Fibroblast of the aortic adventitia (primary cell): ENCODE results near the gene LILRB4. TPM values are rescaled to one million over a fixed set of nuclear protein-coding genes. Genes with fewer than 3 reads are reported as not detected.
"Not testable (repeated sequence)": the region's sequence is repeated elsewhere in the genome, so short reads cannot be mapped to it uniquely, and the experiment has no call there.

Experiments
- DNase-seq: peaks from one replicate; pipeline ENCODE4 v3.0.0-alpha.2; 2010; ENCODE audit warnings: low read depth
- H3K4me3 ChIP-seq: 2 replicates; pipeline ENCODE4 v1.5.1; 2011; ENCODE audit warnings: low read depth, mild to moderate bottlenecking, control low read depth, low read length, moderate library complexity
- total RNA-seq: library from RNA; depleted of rRNA; stranded (reverse); fragments of >200 nt; gene quantifications from 2 replicates; pipeline ENCODE4 v1.2.3, GENCODE V29; 2012; ENCODE audit warnings: low replicate concordance
- TF ChIP-seq, protein P1 (sequence below): IDR thresholded peaks from 2 replicates; pipeline ENCODE4 v1.5.1; 2011; ENCODE audit warnings: mild to moderate bottlenecking, low read length, control low read depth, inconsistent platforms; ENCODE audit not compliant: insufficient read depth

LILRB4 gene
- total RNA-seq, 1 donor = not detected

GRCh38 chr19:54626757-54627156, 36.0 kb upstream of the LILRB4 start:
- no peak for DNase-seq
- H3K4me3 ChIP-seq = no peak overlapping the region
- TF ChIP-seq, protein P1, sequence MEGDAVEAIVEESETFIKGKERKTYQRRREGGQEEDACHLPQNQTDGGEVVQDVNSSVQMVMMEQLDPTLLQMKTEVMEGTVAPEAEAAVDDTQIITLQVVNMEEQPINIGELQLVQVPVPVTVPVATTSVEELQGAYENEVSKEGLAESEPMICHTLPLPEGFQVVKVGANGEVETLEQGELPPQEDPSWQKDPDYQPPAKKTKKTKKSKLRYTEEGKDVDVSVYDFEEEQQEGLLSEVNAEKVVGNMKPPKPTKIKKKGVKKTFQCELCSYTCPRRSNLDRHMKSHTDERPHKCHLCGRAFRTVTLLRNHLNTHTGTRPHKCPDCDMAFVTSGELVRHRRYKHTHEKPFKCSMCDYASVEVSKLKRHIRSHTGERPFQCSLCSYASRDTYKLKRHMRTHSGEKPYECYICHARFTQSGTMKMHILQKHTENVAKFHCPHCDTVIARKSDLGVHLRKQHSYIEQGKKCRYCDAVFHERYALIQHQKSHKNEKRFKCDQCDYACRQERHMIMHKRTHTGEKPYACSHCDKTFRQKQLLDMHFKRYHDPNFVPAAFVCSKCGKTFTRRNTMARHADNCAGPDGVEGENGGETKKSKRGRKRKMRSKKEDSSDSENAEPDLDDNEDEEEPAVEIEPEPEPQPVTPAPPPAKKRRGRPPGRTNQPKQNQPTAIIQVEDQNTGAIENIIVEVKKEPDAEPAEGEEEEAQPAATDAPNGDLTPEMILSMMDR = no peak

DNA sequence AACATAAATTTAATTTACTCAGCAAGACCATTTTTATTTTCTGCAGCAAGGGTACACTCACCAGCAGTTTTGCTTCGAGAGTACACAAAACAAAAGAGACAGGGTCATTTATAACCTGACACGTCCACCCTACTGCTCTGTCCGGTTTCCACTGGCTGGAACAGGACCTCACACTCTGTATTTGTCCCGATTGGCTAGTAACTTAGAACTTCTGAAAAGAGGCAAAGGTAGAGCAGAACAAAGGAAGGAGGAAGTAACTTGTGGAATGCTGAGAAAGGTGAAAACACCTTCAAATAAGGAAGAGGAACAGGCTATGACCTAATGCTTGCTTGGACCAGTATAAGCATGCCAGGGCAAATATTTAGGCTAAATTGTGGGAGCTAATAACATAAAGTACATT, 34.9 kb upstream of the LILRB4 start:
- not testable (repeated sequence) for DNase-seq, H3K4me3 ChIP-seq

DNA sequence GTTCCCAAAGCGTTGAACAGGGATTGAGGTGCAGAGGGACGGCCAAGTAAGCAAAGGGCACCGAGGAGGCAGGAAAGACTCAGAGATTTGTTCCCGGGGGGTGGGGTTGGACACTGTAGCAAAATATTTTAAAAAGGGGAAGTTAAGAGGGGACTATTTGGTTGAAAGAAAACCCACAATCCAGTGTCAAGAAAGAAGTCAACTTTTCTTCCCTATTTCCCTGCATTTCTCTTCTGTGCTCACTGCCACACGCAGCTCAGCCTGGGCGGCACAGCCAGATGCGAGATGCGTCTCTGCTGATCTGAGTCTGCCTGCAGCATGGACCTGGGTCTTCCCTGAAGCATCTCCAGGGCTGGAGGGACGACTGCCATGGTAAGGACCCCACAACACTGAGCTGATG, 32.5 kb upstream of the LILRB4 start, which contains the start of gene LILRB1:
Gene LILRB1 (plus strand): TSS at position 223 of the 400 bp plus-strand sequence. CDS start 590 bp downstream, outside the sequence.
- H3K4me3 ChIP-seq, DNase-seq: not testable (repeated sequence)

DNA sequence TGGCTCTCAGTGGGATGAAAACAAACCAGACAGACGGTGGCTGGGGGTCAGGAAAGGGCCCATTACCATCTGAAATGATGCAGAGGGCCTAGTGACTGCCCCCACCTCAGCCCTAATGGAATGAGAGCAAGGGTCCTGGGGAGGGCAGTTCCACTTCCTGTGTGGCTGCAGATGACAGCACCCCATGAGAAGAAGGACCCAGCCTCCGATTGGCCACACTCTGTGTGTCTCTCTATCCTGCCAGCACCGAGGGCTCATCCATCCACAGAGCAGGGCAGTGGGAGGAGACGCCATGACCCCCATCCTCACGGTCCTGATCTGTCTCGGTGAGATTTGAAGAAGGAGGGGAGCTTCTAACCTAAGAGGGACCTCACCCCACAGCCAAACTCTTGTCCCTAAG, 32.0 kb upstream of the LILRB4 start:
- no peak for DNase-seq
- no peak overlapping the region for H3K4me3 ChIP-seq
- TF ChIP-seq, protein P1 = no peak

DNA sequence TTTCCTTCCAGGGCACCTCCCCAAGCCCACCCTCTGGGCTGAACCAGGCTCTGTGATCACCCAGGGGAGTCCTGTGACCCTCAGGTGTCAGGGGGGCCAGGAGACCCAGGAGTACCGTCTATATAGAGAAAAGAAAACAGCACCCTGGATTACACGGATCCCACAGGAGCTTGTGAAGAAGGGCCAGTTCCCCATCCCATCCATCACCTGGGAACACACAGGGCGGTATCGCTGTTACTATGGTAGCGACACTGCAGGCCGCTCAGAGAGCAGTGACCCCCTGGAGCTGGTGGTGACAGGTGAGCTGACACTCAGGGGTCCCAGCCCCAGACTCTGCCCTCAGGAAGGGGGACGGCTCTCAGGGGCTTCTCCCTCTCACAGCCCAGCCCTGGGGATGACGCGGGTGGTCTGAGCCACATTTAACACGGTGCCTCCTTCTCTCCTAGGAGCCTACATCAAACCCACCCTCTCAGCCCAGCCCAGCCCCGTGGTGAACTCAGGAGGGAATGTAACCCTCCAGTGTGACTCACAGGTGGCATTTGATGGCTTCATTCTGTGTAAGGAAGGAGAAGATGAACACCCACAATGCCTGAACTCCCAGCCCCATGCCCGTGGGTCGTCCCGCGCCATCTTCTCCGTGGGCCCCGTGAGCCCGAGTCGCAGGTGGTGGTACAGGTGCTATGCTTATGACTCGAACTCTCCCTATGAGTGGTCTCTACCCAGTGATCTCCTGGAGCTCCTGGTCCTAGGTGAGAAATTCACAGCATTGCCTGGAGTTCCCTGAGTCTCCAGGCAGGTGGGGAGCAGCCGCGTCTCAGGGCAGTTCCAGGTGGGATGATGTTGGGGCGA, 31.1 kb upstream of the LILRB4 start:
- not testable (repeated sequence) for DNase-seq

GRCh38 chr19:54632517-54632916, 30.3 kb upstream of the LILRB4 start:
- not testable (repeated sequence) for H3K4me3 ChIP-seq, DNase-seq

More for the DNA sequence above, 31.1 kb upstream of the LILRB4 start:
- H3K4me3 ChIP-seq = not testable (repeated sequence)

GRCh38 chr19:54633401-54633800, 29.4 kb upstream of the LILRB4 start:
- TF ChIP-seq, protein P1 = no peak
- no peak for DNase-seq
- H3K4me3 ChIP-seq = no peak overlapping the region

DNA sequence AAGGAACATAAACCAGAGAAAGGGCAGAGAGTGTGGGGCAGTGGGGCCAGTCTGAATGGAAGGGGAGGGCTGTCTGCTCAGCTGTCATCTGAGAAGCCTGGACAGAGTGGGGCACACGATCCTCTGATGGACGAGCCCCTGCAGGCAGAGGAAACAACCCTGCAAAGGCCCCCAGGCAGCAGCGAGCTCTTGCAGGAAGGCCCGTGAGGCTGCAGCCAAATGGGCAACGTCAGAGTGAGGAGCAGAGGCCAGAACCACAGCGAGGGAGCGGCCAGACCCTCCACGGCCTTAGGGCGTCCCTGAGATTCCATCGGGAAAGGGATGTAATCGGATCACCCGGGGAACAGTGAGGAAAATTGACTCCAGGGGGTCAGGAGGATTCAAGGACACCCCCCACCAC, 26.7 kb upstream of the LILRB4 start:
- not testable (repeated sequence) for H3K4me3 ChIP-seq

GRCh38 chr19:54638683-54639082, 24.1 kb upstream of the LILRB4 start:
- DNase-seq = no peak
- TF ChIP-seq, protein P1 = no peak
- no peak overlapping the region for H3K4me3 ChIP-seq

More for the DNA sequence above, 26.7 kb upstream of the LILRB4 start:
- DNase-seq = not testable (repeated sequence)

- not testable (repeated sequence) for H3K4me3 ChIP-seq, DNase-seq
Measured at GRCh38 chr19:54642953-54643352, 19.8 kb upstream of the LILRB4 start.

DNA sequence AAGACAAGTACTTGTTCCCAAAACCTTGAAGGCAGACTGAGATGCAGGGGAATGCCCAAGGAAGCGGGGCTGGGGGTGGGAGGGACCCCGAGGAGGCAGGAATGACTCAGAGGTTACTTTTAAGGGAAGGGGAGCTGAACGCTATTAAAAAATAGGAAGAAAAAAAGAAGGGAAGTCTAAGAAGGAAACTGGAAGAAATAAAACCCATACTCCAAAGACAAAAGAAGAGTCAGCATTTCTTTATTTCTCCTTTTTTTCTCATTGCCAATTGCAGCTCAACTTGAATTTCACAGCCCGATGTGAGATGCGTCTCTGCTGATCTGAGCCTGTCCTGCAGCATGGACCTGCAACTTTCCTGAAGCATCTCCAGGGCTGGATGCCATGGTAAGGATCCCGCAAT, 19.2 kb upstream of the LILRB4 start:
- H3K4me3 ChIP-seq, DNase-seq: not testable (repeated sequence)
